Measurements from ENCODE around the gene ANKRD66. TPM values are rescaled to one million over a fixed set of nuclear protein-coding genes. Genes with fewer than 3 reads are reported as not detected.

The ANKRD66 gene
- total RNA-seq, 1 experiment from 2014 or later, result not detected

- POLR2A ChIA-PET, result interaction anchor here (0.5 kb wide), 1 partner anchor 22 kb away, joined by 3 read pairs; no protein-coding TSS in a partner anchor
- peaks cover 12% of the 10 kb centered on the region for H3K27me3 Mint-ChIP-seq (ENCODE audit: insufficient read depth, unreplicated experiment)
- intact Hi-C loops (cut with micrococcal nuclease), result no loop called here
- DNase-seq (ENCODE audit: unreplicated experiment), result no peak
- no peaks in the 10 kb centered on the region for H3K4me1 Mint-ChIP-seq (ENCODE audit: insufficient read depth, unreplicated experiment)
- no peak for TF ChIP-seq CTCF (IDR thresholded peaks at IDR 0.05; ENCODE audit: unreplicated experiment)
- no peak overlapping the region for H3K4me3 Mint-ChIP-seq (ENCODE audit: unreplicated experiment)
- no peaks in the 10 kb centered on the region for H3K9me3 Mint-ChIP-seq (ENCODE audit: unreplicated experiment)
- H3K36me3 Mint-ChIP-seq (ENCODE audit: insufficient read depth, unreplicated experiment), result no peaks in the 10 kb centered on the region
- no TSS peak for BruUV-seq (replicated peaks)
- H3K27ac Mint-ChIP-seq (ENCODE audit: low read depth, unreplicated experiment), result no peak overlapping the region
- CTCF ChIA-PET, result interaction anchor here (0.6 to 0.9 kb wide), 3 partner anchors 11 to 181 kb away, joined by 3 to 7 read pairs (median 3); no protein-coding TSS in a partner anchor
Observed at GRCh38 chr6:46729787-46730326, 16.9 kb upstream of the ANKRD66 start.

- Mint-ChIP-seq H3K27ac (ENCODE audit: low read depth, unreplicated experiment) (no peak overlapping the region), H3K36me3 (ENCODE audit: insufficient read depth, unreplicated experiment) (no peaks in the 10 kb centered on the region), H3K4me3 (ENCODE audit: unreplicated experiment) (no peak overlapping the region), H3K27me3 (ENCODE audit: insufficient read depth, unreplicated experiment) (peaks cover 12% of the 10 kb centered on the region), H3K9me3 (ENCODE audit: unreplicated experiment) (no peaks in the 10 kb centered on the region), H3K4me1 (ENCODE audit: insufficient read depth, unreplicated experiment) (no peaks in the 10 kb centered on the region)
- no TSS peak for BruUV-seq (replicated peaks)
- ChIA-PET CTCF (interaction anchor here (0.8 kb wide), 1 partner anchor 52 kb away, joined by 5 read pairs; no protein-coding TSS in a partner anchor), POLR2A (no interaction called here)
- TF ChIP-seq CTCF (IDR thresholded peaks at IDR 0.05; ENCODE audit: unreplicated experiment), result no peak
- DNase-seq (ENCODE audit: unreplicated experiment), result no peak
- intact Hi-C loops (cut with micrococcal nuclease), result no loop called here
Observed at GRCh38 chr6:46730921-46731461, 15.7 kb upstream of the ANKRD66 start.

GRCh38 chr6:46733341-46733801 is 13.4 kb upstream of the ANKRD66 start:
- H3K27me3 Mint-ChIP-seq (ENCODE audit: insufficient read depth, unreplicated experiment), result peaks cover 12% of the 10 kb centered on the region
- no peak overlapping the region for H3K27ac Mint-ChIP-seq (ENCODE audit: low read depth, unreplicated experiment)
- no peak overlapping the region for H3K4me3 Mint-ChIP-seq (ENCODE audit: unreplicated experiment)
- no peak for DNase-seq (ENCODE audit: unreplicated experiment)
- TF ChIP-seq CTCF (IDR thresholded peaks at IDR 0.05; ENCODE audit: unreplicated experiment), result no peak
- intact Hi-C loops (cut with micrococcal nuclease), result no loop called here
- H3K36me3 Mint-ChIP-seq (ENCODE audit: insufficient read depth, unreplicated experiment), result no peaks in the 10 kb centered on the region
- H3K4me1 Mint-ChIP-seq (ENCODE audit: insufficient read depth, unreplicated experiment), result no peaks in the 10 kb centered on the region
- POLR2A ChIA-PET, result interaction anchor here (0.7 kb wide), 1 partner anchor 134 kb away, joined by 3 read pairs; no protein-coding TSS in a partner anchor
- CTCF ChIA-PET, result interaction anchor here (0.7 to 1.1 kb wide), 5 partner anchors 13 to 360 kb away, joined by 3 to 4 read pairs (median 4); no protein-coding TSS in a partner anchor
- no peaks in the 10 kb centered on the region for H3K9me3 Mint-ChIP-seq (ENCODE audit: unreplicated experiment)
- BruUV-seq (replicated peaks), result no TSS peak

GRCh38 chr6:46734867-46735719 is 11.6 kb upstream of the ANKRD66 start, which contains the start of gene PLA2G7:
Gene PLA2G7, minus strand, starts transcription at chr6:46735375. Its CDS starts 12,484 bp downstream, at chr6:46722891.
- H3K4me1 Mint-ChIP-seq (ENCODE audit: insufficient read depth, unreplicated experiment), result no peaks in the 10 kb centered on the region
- no TSS peak for BruUV-seq (replicated peaks)
- no peaks in the 10 kb centered on the region for H3K36me3 Mint-ChIP-seq (ENCODE audit: insufficient read depth, unreplicated experiment)
- ChIA-PET CTCF (interaction anchor here (0.9 kb wide), 1 partner anchor 30 kb away, joined by 3 read pairs; no protein-coding TSS in a partner anchor), POLR2A (interaction anchor here (0.6 kb wide), 1 partner anchor 18 kb away, joined by 3 read pairs; no protein-coding TSS in a partner anchor)
- TF ChIP-seq CTCF (IDR thresholded peaks at IDR 0.05; ENCODE audit: unreplicated experiment), result no peak
- peak; percentile 16 for DNase-seq (ENCODE audit: unreplicated experiment)
- no peak within 1 kb of the TSS for H3K27ac Mint-ChIP-seq (ENCODE audit: low read depth, unreplicated experiment)
- H3K4me3 Mint-ChIP-seq (ENCODE audit: unreplicated experiment), result peak within 1 kb of the TSS; percentile 53
- peaks cover 12% of the 10 kb centered on the region for H3K27me3 Mint-ChIP-seq (ENCODE audit: insufficient read depth, unreplicated experiment)
- no peaks in the 10 kb centered on the region for H3K9me3 Mint-ChIP-seq (ENCODE audit: unreplicated experiment)
- intact Hi-C loops (cut with micrococcal nuclease), result no loop called here

All from MCF 10A (cell line).